ENCODE measurements around the gene FUBP1. TPM values are rescaled to one million over a fixed set of nuclear protein-coding genes. Genes with fewer than 3 reads are reported as not detected.
"Not testable (repeated sequence)": the region's sequence is repeated elsewhere in the genome, so short reads cannot be mapped to it uniquely, and the experiment has no call there.

FUBP1 gene
- total and polyA plus RNA-seq, 2 donors (not counting 3 experiments of a cell fraction or from before 2014, with no cell fraction given), result 112 to 166 TPM

GRCh38 chr1:77983997-77984355 lies 5.1 kb upstream of the FUBP1 start:
- Histone ChIP-seq H3K27ac (ENCODE audit: insufficient read depth, low read depth, low read length) (no peak overlapping the region), H3K4me2 (ENCODE audit: insufficient read depth, low read length) (no peak overlapping the region), H2AFZ (ENCODE audit: low read depth, low read length) (no peak overlapping the region), H3K4me3 (replicated peaks in 1 of 3; ENCODE audit: insufficient read depth in 1 of 3, low read depth in 1 of 3, low read length in 3 of 3) (no peak overlapping the region), H3K9me3 (replicated peaks; ENCODE audit: control insufficient read depth, insufficient read depth, low read length) (no peaks in the 10 kb centered on the region), H3K4me1 (ENCODE audit: control insufficient read depth, extremely low read depth, insufficient read depth, low read length) (peaks cover 14% of the 10 kb centered on the region), H4K20me1 (replicated peaks; ENCODE audit: control insufficient read depth, extremely low read depth, insufficient read depth, low read length) (no peaks in the 10 kb centered on the region), H3K9ac (replicated peaks; ENCODE audit: extremely low read depth, insufficient read depth, low read length) (no peak overlapping the region), H3K79me2 (ENCODE audit: control insufficient read depth, insufficient read depth, low read length) (peaks cover 78% of the 10 kb centered on the region), H3K27me3 (ENCODE audit: control insufficient read depth in 2 of 2, insufficient read depth in 2 of 2, low read length in 2 of 2) (no peaks in the 10 kb centered on the region), H3K36me3 (ENCODE audit: control insufficient read depth in 2 of 2, extremely low read depth in 1 of 2, insufficient read depth in 2 of 2, low read length in 2 of 2) (peaks cover 0 to 5% of the 10 kb centered on the region in 2 experiments), H3K9me1 (replicated peaks; ENCODE audit: control insufficient read depth, extremely low read depth, insufficient read depth, low read length) (no peaks in the 10 kb centered on the region)
- DNase-seq (ENCODE audit: low read depth, low spot score) (no peak), FAIRE-seq (no peak)
- ChIA-PET POLR2A (no interaction called here), CTCF (interaction anchor here (1.0 kb wide), 1 partner anchor 131 kb away, joined by 5 read pairs; no protein-coding TSS in a partner anchor)
- intact Hi-C loops (cut with micrococcal nuclease) (no loop called here), dilution Hi-C loops (cut with MboI; ENCODE audit: extremely low pct_ligation_motif_present, low sequenced_read_pairs) (no loop called here)
- TF ChIP-seq MYC (IDR thresholded peaks at IDR 0.05; ENCODE audit: low read depth, low read length) (no peak), JUN (IDR thresholded peaks at IDR 0.05; ENCODE audit: borderline replicate concordance, insufficient read depth, insufficient read length, low read depth) (no peak), POLR2AphosphoS5 (IDR thresholded peaks at IDR 0.05; ENCODE audit: insufficient read depth, low read depth, low read length) (no peak), EZH2 (IDR thresholded peaks at IDR 0.05; ENCODE audit: borderline replicate concordance, low read depth, low read length, severe bottlenecking) (no peak), MAX (IDR thresholded peaks at IDR 0.05; ENCODE audit: insufficient read depth, insufficient read length) (no peak), POLR2A (IDR thresholded peaks at IDR 0.05; ENCODE audit: low read depth, low read length) (no peak), CTCF (IDR thresholded peaks at IDR 0.05; ENCODE audit: extremely low read depth in 1 of 2, insufficient read depth in 1 of 2, low read depth in 1 of 2, low read length in 2 of 2) (no peak), GATA2 (IDR thresholded peaks at IDR 0.05; ENCODE audit: insufficient read depth, insufficient read length, low read depth, low read length) (no peak), FOS (IDR thresholded peaks at IDR 0.05; ENCODE audit: borderline replicate concordance, insufficient read depth, low read length) (no peak)
- no TSS peak for BruUV-seq (replicated peaks)

- H3K9ac ChIP-seq (replicated peaks; ENCODE audit: extremely low read depth, insufficient read depth, low read length); DNase-seq (ENCODE audit: low read depth, low spot score); H3K4me3 ChIP-seq (replicated peaks in 1 of 3; ENCODE audit: insufficient read depth in 1 of 3, low read depth in 1 of 3, low read length in 3 of 3); H3K9me1 ChIP-seq (replicated peaks; ENCODE audit: control insufficient read depth, extremely low read depth, insufficient read depth, low read length); H4K20me1 ChIP-seq (replicated peaks; ENCODE audit: control insufficient read depth, extremely low read depth, insufficient read depth, low read length); FAIRE-seq; H3K27ac ChIP-seq (ENCODE audit: insufficient read depth, low read depth, low read length); POLR2A ChIA-PET; H3K36me3 ChIP-seq (ENCODE audit: control insufficient read depth in 2 of 2, extremely low read depth in 1 of 2, insufficient read depth in 2 of 2, low read length in 2 of 2); H3K9me3 ChIP-seq (replicated peaks; ENCODE audit: control insufficient read depth, insufficient read depth, low read length); H3K4me2 ChIP-seq (ENCODE audit: insufficient read depth, low read length); H3K27me3 ChIP-seq (ENCODE audit: control insufficient read depth in 2 of 2, insufficient read depth in 2 of 2, low read length in 2 of 2); H2AFZ ChIP-seq (ENCODE audit: low read depth, low read length); BruUV-seq (replicated peaks); dilution Hi-C loops (cut with MboI; ENCODE audit: extremely low pct_ligation_motif_present, low sequenced_read_pairs); intact Hi-C loops (cut with micrococcal nuclease): not testable (repeated sequence)
- CTCF ChIA-PET, result interaction anchor here (1.0 to 3.6 kb wide), 2 partner anchors 21 to 131 kb away, joined by 5 to 37 read pairs; partner anchors contain the start of gene DNAJB4
- Histone ChIP-seq H3K79me2 (ENCODE audit: control insufficient read depth, insufficient read depth, low read length) (peaks cover 78% of the 10 kb centered on the region), H3K4me1 (ENCODE audit: control insufficient read depth, extremely low read depth, insufficient read depth, low read length) (peaks cover 14% of the 10 kb centered on the region)
Measured at GRCh38 chr1:77983352-77983996, 4.6 kb upstream of the FUBP1 start.
